ENCODE measurements around the gene PARVG. TPM values are rescaled to one million over a fixed set of nuclear protein-coding genes. Genes with fewer than 3 reads are reported as not detected.

The PARVG gene
- polyA plus RNA-seq, 1 donor (not counting 4 experiments of a cell fraction or from before 2014, with no cell fraction given) = not detected

DNA sequence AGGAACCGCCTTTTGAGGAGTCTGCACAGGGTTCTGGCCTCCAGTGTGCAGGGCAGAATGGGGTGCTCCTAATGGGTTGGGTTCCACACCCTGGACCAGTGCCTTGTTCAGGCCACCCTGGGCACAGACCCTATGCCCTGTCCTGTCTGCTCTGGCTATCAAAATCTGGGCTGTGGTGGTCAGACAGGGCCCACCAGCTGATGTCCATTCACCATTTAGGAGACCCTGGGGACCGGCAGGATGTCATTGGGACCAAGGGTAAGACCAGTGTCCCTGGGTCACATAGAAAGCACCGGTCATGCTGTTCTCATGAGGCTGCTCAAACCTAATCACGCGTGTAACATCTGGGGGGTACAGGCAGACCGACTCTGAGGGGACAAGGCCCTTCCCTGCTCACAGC lies 37.3 kb downstream of the PARVG start:
- dilution Hi-C loops (cut with MboI; ENCODE audit: extremely low pct_ligation_motif_present, low sequenced_read_pairs) = no loop called here
- H3K27ac ChIP-seq (ENCODE audit: control insufficient read depth, insufficient read depth, low read length) = no peak overlapping the region
- no peaks in the 10 kb centered on the region for H3K9me3 ChIP-seq (ENCODE audit: control insufficient read depth, low read depth, low read length)

DNA sequence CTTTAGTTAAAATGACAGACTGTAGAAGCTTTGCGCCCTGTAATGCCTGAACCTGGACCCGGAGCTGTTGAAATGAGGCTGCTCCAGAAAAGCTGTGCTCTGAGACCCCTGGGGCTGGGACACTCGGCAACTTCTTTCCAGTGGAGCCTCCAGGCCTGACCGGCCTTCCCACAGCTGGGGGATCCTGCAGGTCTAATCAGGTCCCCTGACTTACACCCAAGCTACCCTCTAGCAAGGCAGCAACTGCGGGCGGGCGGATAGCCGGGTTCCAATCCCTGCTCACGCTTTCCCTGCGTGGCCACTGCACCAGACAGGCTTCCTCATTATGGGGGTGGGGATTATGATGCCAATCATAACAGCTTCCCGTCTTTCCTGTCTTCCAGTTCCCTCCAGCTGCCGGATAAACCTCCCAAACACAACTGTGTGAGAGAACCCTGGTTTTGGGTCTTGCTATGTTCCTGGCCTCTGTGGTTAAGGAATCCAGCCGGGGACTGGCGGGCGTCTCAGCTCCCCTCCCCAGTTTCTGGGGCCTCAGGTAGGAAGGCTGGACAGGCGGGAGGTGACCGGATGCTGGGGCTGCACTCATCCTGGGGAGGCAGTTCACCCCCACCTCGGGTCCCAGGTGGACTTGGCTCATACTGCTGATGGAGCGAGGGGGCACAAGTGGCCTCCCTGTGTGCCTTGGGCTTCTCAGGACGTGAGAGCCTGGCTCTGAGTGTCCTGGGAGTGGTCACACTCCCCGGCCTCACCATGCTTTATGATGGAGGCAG lies 38.6 kb downstream of the PARVG start:
- Histone ChIP-seq H3K9me3 (ENCODE audit: control insufficient read depth, low read depth, low read length) (no peaks in the 10 kb centered on the region), H3K79me2 (ENCODE audit: control insufficient read depth, insufficient read depth, low read length) (no peaks in the 10 kb centered on the region), H3K36me3 (ENCODE audit: control insufficient read depth in 2 of 2, extremely low read depth in 1 of 2, insufficient read depth in 2 of 2, low read length in 2 of 2) (no peaks in the 10 kb centered on the region), H3K9ac (ENCODE audit: control insufficient read depth, extremely low read depth, insufficient read depth, low read length) (no peak overlapping the region), H3K27me3 (ENCODE audit: control insufficient read depth, extremely low read depth, insufficient read depth, low read length) (peaks cover 18% of the 10 kb centered on the region), H2AFZ (ENCODE audit: control insufficient read depth, low read length) (no peak overlapping the region), H3K4me2 (ENCODE audit: control insufficient read depth, extremely low read depth, insufficient read depth, low read depth, low read length) (no peak overlapping the region), H3K4me3 (ENCODE audit: control insufficient read depth in 2 of 3, extremely low read depth in 1 of 3, insufficient read depth in 2 of 3, low read depth in 1 of 3, low read length in 3 of 3) (no peak overlapping the region), H3K9me1 (ENCODE audit: control insufficient read depth, extremely low read depth, insufficient read depth, low read length) (no peaks in the 10 kb centered on the region), H4K20me1 (ENCODE audit: control insufficient read depth, extremely low read depth, insufficient read depth, low read length) (no peaks in the 10 kb centered on the region), H3K4me1 (ENCODE audit: control insufficient read depth, extremely low read depth, insufficient read depth, low read length) (peaks cover 4% of the 10 kb centered on the region), H3K27ac (ENCODE audit: control insufficient read depth, insufficient read depth, low read length) (no peak overlapping the region)
- FAIRE-seq = no peak
- TF ChIP-seq, protein P1, sequence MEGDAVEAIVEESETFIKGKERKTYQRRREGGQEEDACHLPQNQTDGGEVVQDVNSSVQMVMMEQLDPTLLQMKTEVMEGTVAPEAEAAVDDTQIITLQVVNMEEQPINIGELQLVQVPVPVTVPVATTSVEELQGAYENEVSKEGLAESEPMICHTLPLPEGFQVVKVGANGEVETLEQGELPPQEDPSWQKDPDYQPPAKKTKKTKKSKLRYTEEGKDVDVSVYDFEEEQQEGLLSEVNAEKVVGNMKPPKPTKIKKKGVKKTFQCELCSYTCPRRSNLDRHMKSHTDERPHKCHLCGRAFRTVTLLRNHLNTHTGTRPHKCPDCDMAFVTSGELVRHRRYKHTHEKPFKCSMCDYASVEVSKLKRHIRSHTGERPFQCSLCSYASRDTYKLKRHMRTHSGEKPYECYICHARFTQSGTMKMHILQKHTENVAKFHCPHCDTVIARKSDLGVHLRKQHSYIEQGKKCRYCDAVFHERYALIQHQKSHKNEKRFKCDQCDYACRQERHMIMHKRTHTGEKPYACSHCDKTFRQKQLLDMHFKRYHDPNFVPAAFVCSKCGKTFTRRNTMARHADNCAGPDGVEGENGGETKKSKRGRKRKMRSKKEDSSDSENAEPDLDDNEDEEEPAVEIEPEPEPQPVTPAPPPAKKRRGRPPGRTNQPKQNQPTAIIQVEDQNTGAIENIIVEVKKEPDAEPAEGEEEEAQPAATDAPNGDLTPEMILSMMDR (optimal IDR thresholded peaks at IDR 0.05 in 1 of 3, IDR thresholded peaks at IDR 0.05 in 1 of 3, conservative IDR thresholded peaks at IDR 0.05 in 1 of 3; ENCODE audit: extremely low read depth in 1 of 3, insufficient read depth in 2 of 3, low read length in 3 of 3) = no peak
- no peak for TF ChIP-seq EZH2 (IDR thresholded peaks at IDR 0.05; ENCODE audit: low read length)
- no peak for DNase-seq (ENCODE audit: low read depth, low spot score)
- dilution Hi-C loops (cut with MboI; ENCODE audit: extremely low pct_ligation_motif_present, low sequenced_read_pairs) = no loop called here

More for the DNA sequence above, 37.3 kb downstream of the PARVG start:
- DNase-seq (ENCODE audit: low read depth, low spot score) = no peak
- no peaks in the 10 kb centered on the region for H4K20me1 ChIP-seq (ENCODE audit: control insufficient read depth, extremely low read depth, insufficient read depth, low read length)
- no peaks in the 10 kb centered on the region for H3K9me1 ChIP-seq (ENCODE audit: control insufficient read depth, extremely low read depth, insufficient read depth, low read length)
- H2AFZ ChIP-seq (ENCODE audit: control insufficient read depth, low read length) = no peak overlapping the region
- H3K4me2 ChIP-seq (ENCODE audit: control insufficient read depth, extremely low read depth, insufficient read depth, low read depth, low read length) = no peak overlapping the region
- no peaks in the 10 kb centered on the region for H3K4me1 ChIP-seq (ENCODE audit: control insufficient read depth, extremely low read depth, insufficient read depth, low read length)
- no peak overlapping the region for H3K4me3 ChIP-seq (ENCODE audit: control insufficient read depth in 2 of 3, extremely low read depth in 1 of 3, insufficient read depth in 2 of 3, low read depth in 1 of 3, low read length in 3 of 3)
- H3K27me3 ChIP-seq (ENCODE audit: control insufficient read depth, extremely low read depth, insufficient read depth, low read length) = peaks cover 18% of the 10 kb centered on the region
- TF ChIP-seq, protein P1 (optimal IDR thresholded peaks at IDR 0.05 in 1 of 3, IDR thresholded peaks at IDR 0.05 in 1 of 3, conservative IDR thresholded peaks at IDR 0.05 in 1 of 3; ENCODE audit: extremely low read depth in 1 of 3, insufficient read depth in 2 of 3, low read length in 3 of 3) = no peak
- TF ChIP-seq EZH2 (IDR thresholded peaks at IDR 0.05; ENCODE audit: low read length) = no peak
- no peak for FAIRE-seq
- H3K36me3 ChIP-seq (ENCODE audit: control insufficient read depth in 2 of 2, extremely low read depth in 1 of 2, insufficient read depth in 2 of 2, low read length in 2 of 2) = no peaks in the 10 kb centered on the region
- H3K79me2 ChIP-seq (ENCODE audit: control insufficient read depth, insufficient read depth, low read length) = no peaks in the 10 kb centered on the region
- no peak overlapping the region for H3K9ac ChIP-seq (ENCODE audit: control insufficient read depth, extremely low read depth, insufficient read depth, low read length)

Data from keratinocyte (primary cell).